Hepatocyte (in vitro differentiated cells): ENCODE measurements around the gene MPST. TPM values are rescaled to one million over a fixed set of nuclear protein-coding genes. Genes with fewer than 3 reads are reported as not detected.

Experiments
- DNase-seq: peaks from one replicate; pipeline ENCODE4 v3.0.0-alpha.2; 2016; ENCODE audit warnings: low spot score
- H2AFZ ChIP-seq: fragments of 200-600 bp; sonication (generic); 2 replicates; pipeline ENCODE4 v1.6.0; 2016; ENCODE audit warnings: antibody characterized with exemption, mild to moderate bottlenecking
- H3K27ac ChIP-seq: fragments of 200-600 bp; sonication (generic); 2 replicates; pipeline ENCODE4 v1.5.1; 2016; ENCODE audit warnings: mild to moderate bottlenecking
- H3K27me3 ChIP-seq: fragments of 200-600 bp; sonication (generic); 2 replicates; pipeline ENCODE4 v1.6.1; 2016
- H3K36me3 ChIP-seq: fragments of 200-600 bp; sonication (generic); replicated peaks from 2 replicates; pipeline ENCODE4 v1.5.1; 2016; ENCODE audit warnings: low read depth; ENCODE audit not compliant: insufficient read depth
- H3K4me1 ChIP-seq: fragments of 200-600 bp; sonication (generic); 2 replicates; pipeline ENCODE4 v1.5.1; 2016; ENCODE audit warnings: mild to moderate bottlenecking, moderate library complexity; ENCODE audit not compliant: insufficient read depth
- H3K4me2 ChIP-seq: fragments of 200-600 bp; sonication (generic); 2 replicates; pipeline ENCODE4 v1.6.0; 2016
- H3K4me3 ChIP-seq: fragments of 200-600 bp; sonication (generic); 2 replicates; pipeline ENCODE4 v1.5.1; 2016; ENCODE audit warnings: mild to moderate bottlenecking
- H3K79me2 ChIP-seq: fragments of 200-600 bp; sonication (generic); 2 replicates; pipeline ENCODE4 v1.6.0; 2017; ENCODE audit warnings: mild to moderate bottlenecking
- H3K9me2 ChIP-seq: fragments of 200-600 bp; sonication (generic); replicated peaks from 2 replicates; pipeline ENCODE4 v1.6.0; 2017; ENCODE audit warnings: mild to moderate bottlenecking; ENCODE audit not compliant: insufficient read depth
- H3K9me3 ChIP-seq: fragments of 200-600 bp; sonication (generic); 2 replicates; pipeline ENCODE4 v1.5.1; 2016; ENCODE audit warnings: low read depth, mild to moderate bottlenecking
- H4K20me1 ChIP-seq: fragments of 200-600 bp; sonication (generic); 2 replicates; pipeline ENCODE4 v1.6.0; 2016; ENCODE audit warnings: mild to moderate bottlenecking; ENCODE audit not compliant: insufficient read depth, poor library complexity, severe bottlenecking
- EZH2 ChIP-seq: fragments of 200-600 bp; sonication (generic); IDR thresholded peaks from 2 replicates; pipeline ENCODE4 v1.6.1; 2016; ENCODE audit warnings: antibody characterized with exemption, mild to moderate bottlenecking, borderline replicate concordance
- EZH2phosphoT487 ChIP-seq: fragments of 200-600 bp; sonication (generic); IDR thresholded peaks from one replicate; pipeline ENCODE4 v1.6.1; 2018; ENCODE audit warnings: antibody characterized with exemption, mild to moderate bottlenecking, low read depth, moderate library complexity; ENCODE audit not compliant: unreplicated experiment, severe bottlenecking
- WGBS: methylation state at CpG from one replicate; pipeline ENCODE4 v1.1.6; 2016; ENCODE audit warnings: low lambda C conversion rate; ENCODE audit errors: missing lambda C conversion rate; 5-methylcytosine and 5-hydroxymethylcytosine counted together
- polyA plus RNA-seq: library from polyadenylated mRNA; unstranded; fragments of >200 nt; fragmentation: Nextera tagmentation; extraction: Ambion mirVana; gene quantifications from 2 replicates; pipeline ENCODE4 v1.2.1, GENCODE V29; 2016
- total RNA-seq: library from RNA; depleted of rRNA; stranded (reverse); fragments of >200 nt; gene quantifications from 2 replicates; pipeline ENCODE4 v1.2.3, GENCODE V29; 2014
- TF ChIP-seq, protein P1 (sequence below): fragments of 200-600 bp; sonication (generic); IDR thresholded peaks from 2 replicates; pipeline ENCODE4 v1.5.1; 2016; ENCODE audit warnings: antibody characterized with exemption, mild to moderate bottlenecking; ENCODE audit not compliant: poor library complexity

MPST gene
- 136 and 156 TPM in 2 replicates for total RNA-seq
- 179 and 193 TPM in 2 replicates for polyA plus RNA-seq

DNA sequence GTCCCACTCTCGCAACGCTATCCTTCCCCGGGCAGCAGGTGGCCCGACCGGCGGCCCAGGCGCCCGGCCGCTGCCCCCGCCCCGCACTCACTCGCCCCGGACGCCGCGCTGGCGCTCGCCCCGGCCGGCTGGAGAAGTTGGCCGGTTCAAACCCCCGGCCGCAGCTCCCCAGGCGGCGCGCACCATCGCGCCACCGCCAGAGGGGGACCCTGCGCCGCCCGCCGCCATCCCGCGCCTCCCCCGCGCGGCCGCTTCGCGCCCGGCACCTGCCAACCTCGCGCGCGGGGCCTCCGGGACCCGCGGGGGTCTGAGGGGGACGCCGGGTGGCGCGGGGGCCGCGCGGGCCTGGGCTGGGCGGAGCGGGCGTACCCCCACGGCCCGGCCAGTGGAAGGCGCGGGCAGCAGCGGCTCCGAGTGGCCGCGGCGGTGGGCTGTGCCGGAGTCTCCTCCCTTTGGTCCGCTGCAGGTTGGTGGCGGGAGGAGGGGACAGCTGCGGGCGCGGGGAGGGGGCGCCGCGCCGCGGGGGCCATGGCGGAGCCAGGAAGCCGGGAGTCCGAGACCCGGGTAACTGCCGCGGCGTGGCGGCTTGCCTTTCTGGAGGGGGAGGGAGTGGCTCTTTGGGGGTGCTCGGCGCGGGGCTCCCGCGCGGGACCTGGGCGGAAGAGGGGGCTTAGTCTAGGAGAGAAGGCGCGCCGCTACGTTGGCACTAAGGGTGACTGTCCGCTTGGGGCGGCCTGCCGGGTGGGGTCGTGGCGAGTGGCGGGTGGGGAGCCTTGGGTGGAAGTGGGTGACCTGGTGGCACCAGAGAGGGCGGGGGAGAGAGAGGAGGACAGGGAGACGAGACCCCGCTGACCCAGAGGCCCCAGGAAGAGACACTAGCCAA lies at the start of gene MPST, which contains the start of gene TST:
TSS of gene MPST (plus strand) at position 434 of the 883 bp plus-strand sequence. CDS start at position 529, 95 bp downstream.
TSS of gene TST (minus strand) at position 139 of the 883 bp plus-strand sequence. CDS start 715 bp downstream, outside the sequence.
- 1% methylated on average over 14 of the region's 107 CpGs for WGBS
- no peaks in the 10 kb centered on the region for H3K9me2 ChIP-seq
- H2AFZ ChIP-seq: peak within 1 kb of the TSS; percentile 100
- H3K79me2 ChIP-seq: peaks cover 64% of the 10 kb centered on the region
- H4K20me1 ChIP-seq: peaks cover 29% of the 10 kb centered on the region
- H3K9me3 ChIP-seq: no peaks in the 10 kb centered on the region
- H3K27ac ChIP-seq: peak within 1 kb of the TSS; percentile 99
- H3K36me3 ChIP-seq: no peaks in the 10 kb centered on the region
- DNase-seq: peak; percentile 89
- TF ChIP-seq, protein P1, sequence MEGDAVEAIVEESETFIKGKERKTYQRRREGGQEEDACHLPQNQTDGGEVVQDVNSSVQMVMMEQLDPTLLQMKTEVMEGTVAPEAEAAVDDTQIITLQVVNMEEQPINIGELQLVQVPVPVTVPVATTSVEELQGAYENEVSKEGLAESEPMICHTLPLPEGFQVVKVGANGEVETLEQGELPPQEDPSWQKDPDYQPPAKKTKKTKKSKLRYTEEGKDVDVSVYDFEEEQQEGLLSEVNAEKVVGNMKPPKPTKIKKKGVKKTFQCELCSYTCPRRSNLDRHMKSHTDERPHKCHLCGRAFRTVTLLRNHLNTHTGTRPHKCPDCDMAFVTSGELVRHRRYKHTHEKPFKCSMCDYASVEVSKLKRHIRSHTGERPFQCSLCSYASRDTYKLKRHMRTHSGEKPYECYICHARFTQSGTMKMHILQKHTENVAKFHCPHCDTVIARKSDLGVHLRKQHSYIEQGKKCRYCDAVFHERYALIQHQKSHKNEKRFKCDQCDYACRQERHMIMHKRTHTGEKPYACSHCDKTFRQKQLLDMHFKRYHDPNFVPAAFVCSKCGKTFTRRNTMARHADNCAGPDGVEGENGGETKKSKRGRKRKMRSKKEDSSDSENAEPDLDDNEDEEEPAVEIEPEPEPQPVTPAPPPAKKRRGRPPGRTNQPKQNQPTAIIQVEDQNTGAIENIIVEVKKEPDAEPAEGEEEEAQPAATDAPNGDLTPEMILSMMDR: no peak
- TF ChIP-seq EZH2phosphoT487 (no peak), EZH2 (no peak)
- no peaks in the 10 kb centered on the region for H3K27me3 ChIP-seq
- peaks cover 47% of the 10 kb centered on the region for H3K4me1 ChIP-seq
- H3K4me2 ChIP-seq: peak within 1 kb of the TSS; percentile 92
- H3K4me3 ChIP-seq: peak within 1 kb of the TSS; percentile 99

DNA sequence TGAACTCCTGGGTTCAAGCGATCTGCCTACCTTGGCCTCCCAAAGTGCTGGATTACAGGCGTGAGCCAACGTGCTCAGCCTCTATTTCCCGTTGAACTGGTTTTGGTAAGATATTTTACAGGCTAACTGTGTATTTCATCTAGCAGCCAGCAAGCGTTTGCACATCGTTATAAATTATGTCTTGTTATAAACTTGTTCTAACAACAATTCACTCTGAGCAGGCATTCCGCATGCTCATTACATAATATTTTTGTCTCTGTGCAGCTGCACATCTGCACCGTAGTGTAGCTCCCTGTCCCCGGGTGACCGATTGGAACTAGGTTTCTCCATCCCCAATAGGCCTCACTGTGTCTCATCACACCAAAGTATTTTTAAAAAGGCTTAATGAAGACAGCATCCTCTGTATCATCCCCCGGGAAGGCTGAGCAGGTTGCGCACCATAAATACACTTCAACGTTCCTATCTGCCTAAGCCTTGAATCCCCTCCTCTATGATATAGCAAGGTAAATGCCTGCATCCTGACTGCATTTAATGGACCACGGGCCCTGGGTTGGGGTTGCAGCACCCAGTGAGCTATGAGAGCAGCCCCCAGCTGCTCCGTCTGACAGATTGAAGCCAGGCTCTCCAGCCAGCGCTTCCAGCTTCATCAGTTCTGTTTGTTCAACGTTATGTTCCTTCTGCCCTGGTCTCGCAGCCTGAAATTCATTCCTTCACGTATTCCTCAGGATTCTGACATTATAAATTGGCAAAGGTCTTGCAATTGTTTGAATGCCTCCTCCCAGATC lies 48.0 kb upstream of the MPST start:
- no peak for TF ChIP-seq EZH2phosphoT487
- TF ChIP-seq, protein P1: no peak
- TF ChIP-seq EZH2: no peak

DNA sequence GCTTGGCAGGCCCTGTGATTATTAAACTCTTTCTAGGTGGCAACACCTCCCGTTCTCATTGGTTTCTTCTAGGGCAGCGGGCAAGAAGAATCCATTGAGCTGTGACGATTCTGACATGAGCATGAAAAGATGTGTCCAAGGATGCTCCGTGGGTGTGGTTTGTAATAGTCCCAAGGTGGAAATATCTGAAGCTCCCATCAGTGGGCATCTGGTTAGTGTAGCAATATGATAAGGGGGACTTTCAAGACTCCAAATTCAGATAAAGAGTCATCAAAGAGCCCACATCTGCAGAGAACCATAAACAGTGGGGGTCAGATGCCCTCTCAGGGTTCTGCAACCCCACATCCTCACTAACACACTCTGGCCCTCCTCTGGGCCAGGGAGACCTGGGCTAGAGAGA lies 42.9 kb upstream of the MPST start:
- Histone ChIP-seq H4K20me1 (no peaks in the 10 kb centered on the region), H3K9me2 (no peaks in the 10 kb centered on the region), H3K4me1 (peaks cover 3% of the 10 kb centered on the region), H3K36me3 (no peaks in the 10 kb centered on the region), H3K4me2 (no peak overlapping the region), H3K9me3 (no peaks in the 10 kb centered on the region), H2AFZ (no peak overlapping the region), H3K79me2 (no peaks in the 10 kb centered on the region), H3K27ac (no peak overlapping the region), H3K27me3 (no peaks in the 10 kb centered on the region), H3K4me3 (no peak overlapping the region)
- DNase-seq: no peak
- WGBS: 90% methylated on average over 4 of the region's 4 CpGs
- no peak for TF ChIP-seq EZH2
- no peak for TF ChIP-seq EZH2phosphoT487
- TF ChIP-seq, protein P1: no peak

More for the DNA sequence above, 48.0 kb upstream of the MPST start:
- H2AFZ ChIP-seq: no peak overlapping the region
- no peaks in the 10 kb centered on the region for H3K27me3 ChIP-seq
- no peaks in the 10 kb centered on the region for H3K4me1 ChIP-seq
- H3K79me2 ChIP-seq: no peaks in the 10 kb centered on the region
- H3K4me3 ChIP-seq: no peak overlapping the region
- WGBS: 75% methylated on average over 19 of the region's 19 CpGs
- no peak for DNase-seq
- no peaks in the 10 kb centered on the region for H3K9me3 ChIP-seq
- H3K27ac ChIP-seq: no peak overlapping the region
- H3K4me2 ChIP-seq: no peak overlapping the region
- H3K36me3 ChIP-seq: no peaks in the 10 kb centered on the region
- no peaks in the 10 kb centered on the region for H4K20me1 ChIP-seq
- no peaks in the 10 kb centered on the region for H3K9me2 ChIP-seq
